Hematopoietic multipotent progenitor cell treated with erythropoietin and hydrocortisone succinate and interleukin-3 and kit ligand, for 4 days (in vitro differentiated cells): Measurements from ENCODE around the gene GP1BB.

ENCODE experiments used
- DNase-seq: peaks from one replicate; pipeline ENCODE4 v3.0.0-alpha.2; 2015

The GP1BB gene

DNA sequence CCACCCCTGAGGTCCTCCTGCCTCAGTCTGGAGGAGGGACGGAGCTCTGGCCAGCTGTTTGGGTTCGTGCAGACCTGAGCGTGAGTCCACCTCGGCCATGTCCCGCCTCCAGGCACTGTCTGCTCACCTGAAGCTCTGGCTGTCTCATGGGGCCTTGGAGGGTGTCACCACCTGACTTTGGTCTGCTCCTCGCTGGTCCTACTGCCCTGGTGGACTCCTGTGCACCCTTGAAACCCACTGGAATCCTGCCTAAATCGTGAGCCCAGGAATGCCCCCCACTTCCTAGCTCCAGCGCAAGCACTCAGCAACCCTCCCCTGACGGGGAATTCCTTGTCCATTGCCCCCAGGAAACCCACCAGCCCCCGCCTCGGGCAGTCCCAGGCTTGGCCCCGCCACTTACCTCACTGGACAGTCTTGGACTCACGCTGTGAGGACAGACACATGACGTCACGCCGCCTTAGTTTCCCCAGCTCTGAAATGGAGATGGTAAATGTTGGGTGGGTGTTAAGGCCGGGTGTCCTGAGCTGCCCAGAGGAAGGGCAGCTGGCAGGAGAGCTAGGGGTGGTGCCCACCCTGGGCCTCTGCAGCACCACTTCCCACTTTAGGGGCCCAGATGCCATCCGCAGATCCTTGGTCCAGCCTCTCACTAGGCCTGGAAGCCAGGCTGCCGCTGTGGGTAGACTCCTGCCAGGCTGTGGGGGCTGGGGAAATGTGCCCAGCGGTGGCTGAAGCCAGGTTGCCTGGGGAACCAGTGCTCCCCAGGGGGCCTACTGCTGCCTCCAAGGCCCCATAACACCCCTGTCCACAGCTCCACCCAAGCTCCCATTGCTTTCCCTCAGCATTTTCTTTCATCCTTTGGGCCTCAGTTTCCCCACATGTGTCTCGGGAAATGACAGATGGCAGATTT, 19.1 kb downstream of the GP1BB start:
- DNase-seq = no peak

GRCh38 chr22:19743081-19743480, 19.7 kb downstream of the GP1BB start:
- no peak for DNase-seq

DNA sequence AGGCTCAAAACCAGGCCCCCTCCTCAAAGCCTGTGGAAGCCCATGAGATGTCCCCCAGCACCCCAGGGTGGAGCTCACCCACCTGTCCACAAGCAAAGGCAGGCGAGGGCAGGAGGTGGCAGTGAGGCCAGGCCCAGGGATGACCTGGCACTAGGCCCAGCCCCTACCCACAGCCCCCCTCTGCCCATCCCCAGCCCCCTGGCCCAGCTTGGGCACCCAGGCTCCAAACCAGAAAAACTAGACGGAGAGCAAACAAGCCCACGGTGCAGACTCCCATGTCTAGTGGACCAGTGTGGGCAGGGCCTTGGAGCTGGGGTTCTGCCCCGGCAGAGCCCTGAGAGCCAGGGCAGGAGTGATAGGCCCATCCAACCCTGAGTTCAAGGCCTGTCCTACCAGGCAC, 20.3 kb downstream of the GP1BB start:
- DNase-seq = no peak

DNA sequence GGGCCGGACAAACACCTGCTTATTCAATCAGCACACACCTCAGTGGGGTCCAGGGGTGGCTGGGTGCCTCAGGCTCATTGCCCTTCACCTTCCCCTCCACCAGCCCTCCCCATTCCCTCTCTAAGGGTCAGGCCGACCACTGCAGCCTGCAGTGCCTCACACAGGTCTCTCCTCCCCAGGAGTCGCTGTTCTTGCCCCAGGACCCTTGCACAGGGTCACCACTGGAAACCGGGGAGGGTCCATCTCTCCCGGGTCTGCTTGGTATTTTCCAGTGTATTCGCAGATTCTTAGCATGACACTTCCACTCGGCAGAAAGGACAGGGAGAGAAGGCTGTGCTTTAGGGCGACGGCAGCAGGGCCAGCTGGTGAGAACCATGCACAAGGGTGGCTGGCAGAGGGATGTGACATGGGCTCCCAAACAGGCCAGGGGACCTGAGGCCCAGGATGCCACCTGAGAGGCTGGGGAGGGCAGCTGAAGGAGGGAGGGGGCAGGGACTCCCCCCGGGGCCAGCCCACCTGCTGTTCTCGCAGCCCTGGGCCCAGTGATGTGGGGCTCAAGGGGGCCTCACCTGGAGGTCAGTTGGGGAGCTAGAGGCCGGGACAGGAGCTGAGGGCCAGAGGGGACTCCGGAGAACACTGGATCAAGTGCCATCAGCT, 21.1 kb downstream of the GP1BB start:
- DNase-seq = no peak

- no peak for DNase-seq
These were observed 22.1 kb downstream of the GP1BB start for GRCh38 chr22:19745155-19746101.

GRCh38 chr22:19746726-19747125, 23.4 kb downstream of the GP1BB start:
- no peak for DNase-seq

GRCh38 chr22:19747551-19747950, 24.2 kb downstream of the GP1BB start:
- DNase-seq = no peak

- no peak for DNase-seq
These were observed 24.8 kb downstream of the GP1BB start for GRCh38 chr22:19748139-19748538.

- no peak for DNase-seq
These were observed 25.8 kb downstream of the GP1BB start for GRCh38 chr22:19748991-19749664.

- DNase-seq = no peak
These were observed 26.5 kb downstream of the GP1BB start for GRCh38 chr22:19749876-19750275.

- no peak for DNase-seq
These were observed 27.5 kb downstream of the GP1BB start for GRCh38 chr22:19750507-19751490.

GRCh38 chr22:19751497-19752245, 28.3 kb downstream of the GP1BB start:
- DNase-seq = no peak

- no peak for DNase-seq
These were observed 29.9 kb downstream of the GP1BB start for GRCh38 chr22:19753090-19753842.

DNA sequence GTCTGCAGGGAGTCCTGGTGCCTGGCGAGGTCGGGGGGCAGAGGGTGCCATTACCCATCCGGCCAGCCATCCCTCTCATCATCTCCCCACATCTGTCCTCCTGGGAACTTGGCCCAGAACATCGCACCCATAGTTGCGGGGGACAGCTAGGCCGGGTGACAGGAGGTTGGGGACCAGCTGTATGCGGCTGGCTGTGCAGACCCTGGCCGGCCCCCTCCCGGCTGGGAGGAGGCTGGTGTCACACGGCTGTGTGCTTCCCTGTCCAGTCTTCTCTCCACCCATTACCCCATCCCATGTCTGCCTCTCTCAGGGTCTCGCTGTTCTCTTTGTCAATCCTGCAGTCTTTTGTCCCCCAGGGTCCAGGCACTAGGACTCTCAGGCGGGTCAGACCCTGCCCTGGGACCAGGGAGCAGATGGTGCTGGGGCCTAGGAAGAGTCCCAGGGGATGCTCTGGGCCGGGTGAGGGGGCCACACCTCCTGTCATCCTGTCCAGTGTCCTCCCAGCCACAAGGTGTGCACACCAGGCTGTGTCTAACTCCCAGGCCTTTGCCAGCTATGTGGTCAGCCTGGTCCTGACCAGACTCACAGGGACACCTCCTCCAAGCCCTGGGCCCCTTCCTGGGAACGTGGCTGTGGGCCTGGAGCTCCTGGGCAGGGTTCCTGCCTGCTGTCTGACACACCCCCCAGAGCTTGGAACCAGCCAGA, 30.8 kb downstream of the GP1BB start:
- no peak for DNase-seq

DNA sequence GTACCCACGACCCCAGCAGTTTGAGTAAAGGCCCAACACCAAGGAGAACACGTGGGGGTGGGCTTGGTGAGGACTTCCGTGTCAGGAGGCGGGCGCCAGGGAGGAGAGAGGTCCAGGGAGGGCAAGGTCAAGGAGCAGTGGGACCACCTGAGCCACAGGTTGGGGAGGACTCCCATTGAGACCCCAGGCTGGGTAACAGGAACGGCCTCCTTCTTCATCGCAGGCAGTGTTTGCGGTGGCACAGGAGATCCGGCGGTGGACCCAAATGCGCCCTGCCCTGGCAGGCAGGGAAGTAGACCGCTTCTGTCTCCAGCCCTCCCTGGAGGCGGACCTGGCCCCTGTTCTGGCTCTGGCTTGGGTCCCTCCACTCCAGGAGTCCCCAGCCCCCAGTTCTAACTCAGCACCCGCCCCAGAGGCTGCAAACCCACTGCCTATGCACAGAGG, 31.4 kb downstream of the GP1BB start:
- DNase-seq = no peak

DNA sequence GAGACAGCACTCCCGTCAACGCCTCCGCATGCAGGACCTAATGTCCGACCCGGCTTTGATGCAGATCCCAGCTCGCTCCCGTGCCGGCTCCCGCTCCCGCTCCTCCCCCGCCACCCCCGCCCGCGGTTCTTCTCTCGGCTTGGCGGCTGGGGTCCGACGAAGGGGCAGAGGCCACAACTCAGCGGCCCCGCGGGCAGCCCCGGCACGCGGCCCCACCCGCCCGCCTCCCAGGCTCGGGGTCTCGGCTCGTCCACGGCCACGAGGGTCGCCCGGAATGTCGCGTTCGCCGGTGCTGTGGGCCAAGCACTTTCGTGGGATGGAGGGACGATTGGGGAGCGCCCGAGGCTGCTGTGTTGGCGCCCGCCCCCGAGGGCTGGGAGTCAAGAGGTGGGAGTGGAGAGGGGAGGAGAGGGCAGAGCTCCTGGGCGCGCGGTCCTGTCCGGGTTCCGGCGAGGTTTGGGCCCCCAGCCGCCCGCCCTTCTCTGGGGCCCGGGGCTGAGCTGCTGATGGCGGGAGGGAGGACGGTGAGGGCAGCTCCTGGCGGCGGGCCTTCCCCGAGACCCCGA, 31.9 kb downstream of the GP1BB start:
- no peak for DNase-seq

DNA sequence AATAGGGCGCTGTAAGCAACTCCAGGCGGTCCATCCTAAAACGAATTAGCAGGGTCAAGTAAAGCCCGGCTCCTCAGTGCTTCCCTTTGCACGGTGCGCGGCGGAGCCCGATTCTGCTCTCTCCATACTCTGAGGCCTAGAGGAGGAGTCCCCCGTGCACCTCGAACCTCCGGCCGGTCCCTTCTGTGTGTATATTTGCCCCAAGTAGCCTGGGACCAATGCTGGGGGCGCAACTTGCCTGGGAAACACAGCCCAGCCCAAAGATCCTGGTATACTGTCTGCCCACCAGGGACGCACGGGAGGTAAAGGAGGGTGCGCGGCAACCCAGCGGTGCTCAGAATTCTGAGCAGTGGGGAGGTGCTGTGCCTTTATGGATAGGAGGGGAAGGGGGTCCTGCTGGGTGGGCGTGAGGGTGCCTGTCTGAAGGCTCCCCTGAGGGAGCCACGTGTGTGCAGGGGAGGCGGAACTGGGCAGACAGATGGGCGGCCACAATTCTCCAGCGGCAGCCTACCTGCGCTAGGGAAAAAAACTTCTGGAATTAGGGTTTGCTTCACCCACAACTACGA, 32.5 kb downstream of the GP1BB start:
- peak; percentile 28 for DNase-seq
